Upper lobe of left lung (tissue), 6 donors: ENCODE measurements around the gene PKLR. TPM values are rescaled to one million over a fixed set of nuclear protein-coding genes. Genes with fewer than 3 reads are reported as not detected.
"Not testable (repeated sequence)": the region's sequence is repeated elsewhere in the genome, so short reads cannot be mapped to it uniquely, and the experiment has no call there.

ENCODE experiments used
- ATAC-seq, 2 donors: fragments of 200-7000 bp; cut with Tn5 transposase; one replicate each; pipeline ENCODE4 v1.9.1; 2022; ENCODE audit warnings: mild to moderate bottlenecking in 2 of 2, moderate library complexity in 2 of 2; ENCODE audit not compliant: low FRiP score in 2 of 2
- DNase-seq, 2 donors: peaks; one replicate each; pipeline ENCODE4 v3.0.0-alpha.2; 2019 to 2020
- H3K27ac ChIP-seq, 4 donors: fragments of 200-600 bp; sonication (generic); one replicate each; pipeline ENCODE4 v1.5.1; 2016 to 2019
- H3K27me3 ChIP-seq, 4 donors: fragments of 200-600 bp; sonication (generic); one replicate each; pipeline ENCODE4 v1.5.1; 2017 to 2019
- H3K36me3 ChIP-seq, 4 donors: fragments of 200-600 bp; sonication (generic); one replicate each; pipeline ENCODE4 v1.5.1; 2016 to 2019
- H3K4me1 ChIP-seq, 4 donors: fragments of 200-600 bp; sonication (generic); one replicate each; pipeline ENCODE4 v1.5.1; 2018 to 2019
- H3K4me3 ChIP-seq, 4 donors: fragments of 200-600 bp; sonication (generic); one replicate each; pipeline ENCODE4 v1.5.1; 2017 to 2019; ENCODE audit warnings: mild to moderate bottlenecking in 2 of 4, moderate library complexity in 1 of 4
- H3K9me3 ChIP-seq, 4 donors: fragments of 200-600 bp; sonication (generic); one replicate each; pipeline ENCODE4 v1.5.1; 2018 to 2019
- EP300 ChIP-seq, 4 donors: sonication (generic); formaldehyde crosslinking; IDR thresholded peaks; one replicate each; pipeline ENCODE4 v1.5.1; 2017; ENCODE audit warnings: antibody characterized with exemption in 4 of 4, control low read depth in 2 of 4
- POLR2A ChIP-seq, 4 donors: fragments of 450-650 bp; IDR thresholded peaks; one replicate each; pipeline ENCODE4 v1.5.1; 2016 to 2017; ENCODE audit warnings: antibody characterized with exemption in 4 of 4, mild to moderate bottlenecking in 2 of 4
- POLR2AphosphoS5 ChIP-seq, 2 donors: sonication (generic); formaldehyde crosslinking; IDR thresholded peaks; one replicate each; pipeline ENCODE4 v1.5.1; 2017; ENCODE audit warnings: antibody characterized with exemption in 2 of 2
- WGBS, 2 donors: methylation state at CpG; one replicate each; pipeline ENCODE4 v1.1.5; 2017 to 2018; 5-methylcytosine and 5-hydroxymethylcytosine counted together
- total RNA-seq, 6 donors: library from RNA; depleted of rRNA in 4 of 6; stranded (reverse); fragments of >200 nt in 4 of 6; gene quantifications; one replicate each; pipeline versions ENCODE4 v1.1.0 to v1.2.1, GENCODE V29; 2016 to 2021
- TF ChIP-seq, protein P1 (sequence below), 6 experiments: fragments of 450-650 bp in 4 of 6; fragments of 200-600 bp in 2 of 6; sonication (generic) in 2 of 6; IDR thresholded peaks; one replicate each; pipeline ENCODE4 v1.5.1; 2016 to 2019; ENCODE audit warnings: antibody characterized with exemption in 6 of 6
- donor health status: DM: no; HTN: no; CAD: no; lungs with moderate emphysema.
- donor health status: DM: no; HTN: yes; CAD: no; lungs with severe emphysema.

Gene PKLR
- total RNA-seq: under 1 TPM in 2 of 6 donors, not detected in 4; 0.14 to 0.17 TPM

- H3K9me3 ChIP-seq: no peaks in the 10 kb centered on the region
- TF ChIP-seq POLR2AphosphoS5 (IDR thresholded peaks at IDR 0.05): no peak
- no peak for TF ChIP-seq EP300 (IDR thresholded peaks at IDR 0.05)
- H3K27ac ChIP-seq: no peak within 1 kb of the TSS
- H3K36me3 ChIP-seq: no peaks in the 10 kb centered on the region
- H3K27me3 ChIP-seq: no peaks in the 10 kb centered on the region
- no peaks in the 10 kb centered on the region for H3K4me1 ChIP-seq
- H3K4me3 ChIP-seq: no peak within 1 kb of the TSS
- ATAC-seq: no peak
- WGBS, 2 donors: 88 to 89% methylated on average over 5 of the region's 5 CpGs
- no peak for DNase-seq
Measured at GRCh38 chr1:155301342-155301841, at the start of gene PKLR. Gene PKLR (minus strand): TSS chr1:155301438. CDS start chr1:155301395, 43 bp downstream.

- no peaks in the 10 kb centered on the region for H3K4me1 ChIP-seq
- H3K36me3 ChIP-seq: peaks cover 74 to 99% (median 87%) of the 10 kb centered on the region in 4 donors
- 93 to 96% methylated on average over 3 of the region's 3 CpGs for WGBS, 2 donors
- ATAC-seq: no peak
- no peak for DNase-seq
- H3K4me3 ChIP-seq: no peak overlapping the region
- H3K27me3 ChIP-seq: no peaks in the 10 kb centered on the region
- H3K27ac ChIP-seq: no peak overlapping the region
- no peaks in the 10 kb centered on the region for H3K9me3 ChIP-seq
- TF ChIP-seq POLR2A (IDR thresholded peaks at IDR 0.05): no peak
- TF ChIP-seq, protein P1, sequence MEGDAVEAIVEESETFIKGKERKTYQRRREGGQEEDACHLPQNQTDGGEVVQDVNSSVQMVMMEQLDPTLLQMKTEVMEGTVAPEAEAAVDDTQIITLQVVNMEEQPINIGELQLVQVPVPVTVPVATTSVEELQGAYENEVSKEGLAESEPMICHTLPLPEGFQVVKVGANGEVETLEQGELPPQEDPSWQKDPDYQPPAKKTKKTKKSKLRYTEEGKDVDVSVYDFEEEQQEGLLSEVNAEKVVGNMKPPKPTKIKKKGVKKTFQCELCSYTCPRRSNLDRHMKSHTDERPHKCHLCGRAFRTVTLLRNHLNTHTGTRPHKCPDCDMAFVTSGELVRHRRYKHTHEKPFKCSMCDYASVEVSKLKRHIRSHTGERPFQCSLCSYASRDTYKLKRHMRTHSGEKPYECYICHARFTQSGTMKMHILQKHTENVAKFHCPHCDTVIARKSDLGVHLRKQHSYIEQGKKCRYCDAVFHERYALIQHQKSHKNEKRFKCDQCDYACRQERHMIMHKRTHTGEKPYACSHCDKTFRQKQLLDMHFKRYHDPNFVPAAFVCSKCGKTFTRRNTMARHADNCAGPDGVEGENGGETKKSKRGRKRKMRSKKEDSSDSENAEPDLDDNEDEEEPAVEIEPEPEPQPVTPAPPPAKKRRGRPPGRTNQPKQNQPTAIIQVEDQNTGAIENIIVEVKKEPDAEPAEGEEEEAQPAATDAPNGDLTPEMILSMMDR (IDR thresholded peaks at IDR 0.05): no peak
- TF ChIP-seq POLR2AphosphoS5 (IDR thresholded peaks at IDR 0.05): no peak
- TF ChIP-seq EP300 (IDR thresholded peaks at IDR 0.05): no peak
Measured at GRCh38 chr1:155342842-155343241, 41.6 kb upstream of the PKLR start.

- TF ChIP-seq, protein P1 (IDR thresholded peaks at IDR 0.05): no peak
- TF ChIP-seq EP300 (IDR thresholded peaks at IDR 0.05): no peak
- TF ChIP-seq POLR2A (IDR thresholded peaks at IDR 0.05): no peak
- no peak for TF ChIP-seq POLR2AphosphoS5 (IDR thresholded peaks at IDR 0.05)
- DNase-seq: no peak
Measured at GRCh38 chr1:155339515-155340097, 38.4 kb upstream of the PKLR start.

GRCh38 chr1:155334962-155335361 lies 33.7 kb upstream of the PKLR start:
- H3K4me3 ChIP-seq: no peak overlapping the region
- 68 to 75% methylated on average over 1 of the region's 1 CpG for WGBS, 2 donors
- ATAC-seq (no peak), DNase-seq (no peak)
- peaks cover 3 to 8% (median 5%) of the 10 kb centered on the region in 4 donors for H3K4me1 ChIP-seq
- TF ChIP-seq POLR2AphosphoS5 (IDR thresholded peaks at IDR 0.05) (no peak), EP300 (IDR thresholded peaks at IDR 0.05) (no peak), POLR2A (IDR thresholded peaks at IDR 0.05) (no peak)
- TF ChIP-seq, protein P1 (IDR thresholded peaks at IDR 0.05): no peak
- H3K27ac ChIP-seq: no peak overlapping the region
- H3K36me3 ChIP-seq: peaks cover 28 to 87% (median 53%) of the 10 kb centered on the region in 4 donors
- H3K27me3 ChIP-seq: no peaks in the 10 kb centered on the region
- no peaks in the 10 kb centered on the region for H3K9me3 ChIP-seq

More at GRCh38 chr1:155339515-155340097, 38.4 kb upstream of the PKLR start:
- peaks cover 62 to 98% (median 76%) of the 10 kb centered on the region in 4 donors for H3K36me3 ChIP-seq
- no peaks in the 10 kb centered on the region for H3K27me3 ChIP-seq
- ATAC-seq: no peak
- H3K4me3 ChIP-seq: no peak overlapping the region
- no peaks in the 10 kb centered on the region for H3K9me3 ChIP-seq
- no peaks in the 10 kb centered on the region for H3K4me1 ChIP-seq
- H3K27ac ChIP-seq: no peak overlapping the region
- 90 to 93% methylated on average over 8 of the region's 8 CpGs for WGBS, 2 donors

GRCh38 chr1:155329980-155330598 lies 28.9 kb upstream of the PKLR start:
- peak in 1 of 2 donors; percentile 60 for ATAC-seq
- peak; percentile 43 to 49 for DNase-seq
- Histone ChIP-seq H3K4me3 (no peak overlapping the region), H3K9me3 (no peaks in the 10 kb centered on the region), H3K4me1 (peaks cover 8 to 27% (median 13%) of the 10 kb centered on the region in 4 donors), H3K27me3 (no peaks in the 10 kb centered on the region), H3K36me3 (peaks cover 2 to 68% (median 29%) of the 10 kb centered on the region in 4 donors), H3K27ac (no peak overlapping the region)
- TF ChIP-seq EP300 (IDR thresholded peaks at IDR 0.05) (no peak), POLR2AphosphoS5 (IDR thresholded peaks at IDR 0.05) (no peak)
- TF ChIP-seq, protein P1 (IDR thresholded peaks at IDR 0.05): no peak
- WGBS, 2 donors: 79 to 80% methylated on average over 6 to 10 of the region's 11 CpGs

DNA sequence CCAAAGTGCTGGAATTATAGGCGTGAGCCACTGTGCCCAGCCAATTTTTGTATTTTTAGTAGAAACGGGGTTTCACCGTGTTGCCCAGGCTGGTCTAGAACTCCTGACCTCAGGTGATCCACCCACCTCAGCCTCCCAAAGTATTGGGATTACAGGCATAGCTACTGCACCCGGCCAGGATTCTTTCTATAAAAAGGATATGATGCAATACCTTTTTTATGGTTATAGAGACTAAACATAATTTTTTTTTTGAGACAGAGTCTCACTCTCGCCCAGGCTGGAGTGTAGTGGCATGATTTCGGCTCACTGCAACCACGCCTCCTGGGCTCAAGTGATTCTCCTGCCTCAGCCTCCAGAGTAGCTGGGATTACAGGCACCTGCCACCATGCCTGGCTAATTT lies 27.6 kb upstream of the PKLR start:
- not testable (repeated sequence) for ATAC-seq, H3K4me3 ChIP-seq, DNase-seq, H3K27me3 ChIP-seq, H3K9me3 ChIP-seq
- peak overlapping the region in 1 of 4 donors; percentile 17 for H3K27ac ChIP-seq
- H3K4me1 ChIP-seq: peaks cover 8 to 34% (median 14%) of the 10 kb centered on the region in 4 donors
- peaks cover under 1 to 58% (median 25%) of the 10 kb centered on the region in 4 donors for H3K36me3 ChIP-seq
- WGBS, 2 donors: 75 to 76% methylated on average over 7 of the region's 7 CpGs
